HG03439 (cell line): ENCODE data around the gene UPK3BL2.
"Not testable (repeated sequence)": the region's sequence is repeated elsewhere in the genome, so short reads cannot be mapped to it uniquely, and the experiment has no call there.

Experiments
- ATAC-seq: cut with Tn5 transposase; IDR thresholded peaks from one replicate; pipeline ENCODE4 v1.9.1; 2021; ENCODE audit warnings: mild to moderate bottlenecking, moderate library complexity; ENCODE audit not compliant: unreplicated experiment

Gene UPK3BL2

DNA sequence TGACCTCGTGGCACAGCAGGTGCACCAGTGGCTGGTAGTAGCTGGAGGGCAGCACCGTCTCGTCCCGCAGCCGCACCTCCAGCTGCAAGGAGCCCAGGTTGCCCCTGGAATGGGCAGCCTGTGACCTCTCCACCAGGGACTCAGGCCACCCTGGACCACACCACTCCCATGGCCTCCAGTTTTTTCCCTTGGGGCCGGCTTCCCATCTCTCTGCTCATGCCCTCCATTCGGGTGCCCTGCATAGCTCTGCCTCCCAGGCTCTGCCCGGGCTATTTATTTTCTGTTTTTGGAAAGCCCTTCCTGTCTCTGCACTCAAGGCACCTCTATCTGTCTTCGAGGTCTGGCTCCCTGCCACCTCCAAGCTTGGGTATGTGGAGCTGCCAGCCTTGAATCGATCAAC is 46.6 kb downstream of the UPK3BL2 start:
- not testable (repeated sequence) for ATAC-seq

DNA sequence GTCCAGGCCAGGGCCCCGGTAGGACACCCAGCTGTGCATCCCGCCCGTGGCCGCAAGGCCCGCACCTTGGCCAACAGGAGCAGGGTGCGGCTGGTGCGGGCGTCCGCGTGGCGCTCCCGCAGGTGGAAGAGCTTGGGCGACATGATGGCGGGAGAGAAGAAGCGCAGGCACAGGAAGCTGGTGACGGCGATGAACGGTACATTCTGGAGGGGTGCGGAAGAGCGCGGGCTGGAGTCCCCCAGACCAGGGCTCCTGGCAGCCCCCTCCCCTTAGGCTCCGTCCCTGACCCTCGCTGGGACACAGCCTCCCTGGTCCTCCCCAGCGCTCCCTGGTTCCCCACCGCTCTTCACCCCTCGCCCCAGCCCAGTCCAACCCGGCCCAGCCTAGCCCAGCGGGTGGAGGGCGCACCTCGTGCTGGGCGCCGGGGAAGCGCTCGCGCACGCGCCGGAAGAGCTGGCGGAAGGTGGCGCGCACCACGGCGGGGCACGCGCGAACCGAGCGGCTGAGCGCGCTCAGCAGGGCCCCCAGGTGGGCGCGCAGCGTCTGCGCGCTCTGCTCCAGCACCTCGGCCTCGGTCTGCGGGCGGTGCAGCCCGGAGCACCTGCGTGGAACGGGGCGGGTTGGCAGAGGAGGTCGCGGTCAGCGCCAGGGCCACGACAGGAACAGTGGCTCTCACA is 48.9 kb downstream of the UPK3BL2 start:
- peak; percentile 47 for ATAC-seq

DNA sequence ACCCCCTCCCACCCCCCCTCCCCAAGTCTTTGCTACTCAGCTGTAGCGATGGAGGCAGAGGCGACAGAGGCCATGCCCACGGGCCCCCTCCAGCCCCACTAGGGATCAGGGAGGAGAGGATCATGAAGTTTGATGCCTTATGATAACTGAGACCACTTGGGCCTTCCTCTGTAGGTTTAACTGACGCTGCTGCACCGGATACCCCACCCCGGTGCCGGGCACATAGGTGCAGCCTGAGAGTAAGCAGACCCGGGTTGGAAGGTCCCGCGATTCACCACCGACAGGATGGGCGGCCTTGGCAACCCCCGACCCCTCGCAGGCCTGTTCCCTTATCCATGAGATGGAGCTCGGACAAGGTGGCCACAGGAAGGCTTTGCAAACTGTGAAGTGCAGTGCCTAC is 49.5 kb downstream of the UPK3BL2 start:
- ATAC-seq: not testable (repeated sequence)

DNA sequence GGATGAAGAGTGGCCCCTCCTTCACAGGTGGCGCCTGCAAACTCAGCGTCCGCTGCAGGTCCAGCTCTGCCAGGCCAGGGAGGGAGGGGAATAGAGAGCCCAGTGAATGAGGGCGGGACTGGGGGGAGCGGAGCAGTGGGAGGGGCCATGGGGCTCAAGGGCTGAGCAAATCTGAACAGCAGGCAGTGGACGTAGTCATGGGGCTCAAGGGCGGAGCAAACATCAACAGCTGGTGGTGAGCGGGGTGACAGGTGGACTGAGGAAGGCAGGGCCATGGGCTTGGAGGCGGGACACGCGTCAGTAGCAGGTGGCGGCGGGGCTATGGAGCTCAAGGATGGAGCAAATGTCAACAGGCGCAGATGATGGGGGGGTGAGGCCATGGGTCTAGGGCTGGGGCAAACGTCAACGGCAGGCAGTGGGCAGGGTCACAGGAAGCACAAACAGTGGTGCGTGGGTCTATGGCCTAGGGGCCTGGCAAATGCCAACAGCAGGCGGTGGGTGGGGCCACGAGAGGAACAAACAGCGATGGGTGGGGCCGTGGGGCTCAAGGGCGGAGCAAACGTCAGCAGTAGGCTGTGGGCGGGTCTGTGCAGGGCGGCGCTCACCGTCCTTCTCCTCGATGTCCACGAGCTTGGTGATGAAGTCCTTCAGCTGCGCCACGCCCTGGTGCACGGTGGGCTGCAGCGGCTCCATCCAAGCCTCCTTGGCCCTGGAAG is 50.1 kb downstream of the UPK3BL2 start:
- ATAC-seq: not testable (repeated sequence)

DNA sequence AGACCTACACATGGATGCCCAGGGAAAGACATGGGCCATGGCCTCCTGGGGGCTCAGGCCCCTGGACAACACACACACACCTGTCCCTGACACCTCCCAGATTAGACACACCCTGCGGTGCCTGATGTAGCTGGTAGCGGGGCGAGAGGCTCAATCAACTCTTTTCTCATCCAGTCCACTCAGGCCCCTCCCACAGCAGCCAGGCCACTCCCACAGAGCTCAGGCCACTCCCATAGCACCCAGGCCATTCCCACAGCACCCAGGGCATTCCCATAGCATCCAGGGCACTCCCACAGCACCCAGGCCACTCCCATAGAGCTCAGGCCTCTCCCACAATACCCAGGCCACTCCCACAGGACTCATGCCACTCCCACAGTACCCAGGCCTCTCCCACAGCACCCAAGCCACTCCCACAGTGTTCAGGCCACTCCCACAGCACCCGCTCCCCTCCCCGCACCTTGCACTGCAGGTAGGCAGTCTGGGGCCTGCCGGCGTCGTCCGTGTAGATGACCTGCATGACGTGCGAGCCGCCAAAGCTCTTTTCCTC is 52.9 kb downstream of the UPK3BL2 start:
- peak; percentile 37 for ATAC-seq
